Neural progenitor cell (in vitro differentiated cells): ENCODE measurements around the gene BLTP3A.
"Not testable (repeated sequence)": the region's sequence is repeated elsewhere in the genome, so short reads cannot be mapped to it uniquely, and the experiment has no call there.

Experiments
- CTCF ChIP-seq: fragments of 200-600 bp; sonication (generic); IDR thresholded peaks from 2 replicates; pipeline ENCODE4 v1.5.1; 2017; ENCODE audit warnings: antibody characterized with exemption, mild to moderate bottlenecking
- EZH2 ChIP-seq: fragments of 200-600 bp; sonication (generic); IDR thresholded peaks from 2 replicates; pipeline ENCODE4 v1.6.1; 2017; ENCODE audit warnings: antibody characterized with exemption, mild to moderate bottlenecking, moderate library complexity
- EZH2phosphoT487 ChIP-seq: fragments of 200-600 bp; sonication (generic); IDR thresholded peaks from 2 replicates; pipeline ENCODE4 v1.6.1; 2017; ENCODE audit warnings: antibody characterized with exemption

GRCh38 chr6:34809419-34809818 lies 17.5 kb downstream of the BLTP3A start:
- TF ChIP-seq CTCF, EZH2, EZH2phosphoT487: not testable (repeated sequence)
